ENCODE measurements around the gene CECR2. TPM values are rescaled to one million over a fixed set of nuclear protein-coding genes. Genes with fewer than 3 reads are reported as not detected.
A peak's percentile ranks its signal among the peaks of the same experiment; 100 is the strongest.

The CECR2 gene
- total RNA-seq, 1 donor from 2014 or later, result 40.5 TPM

GRCh38 chr22:17566776-17567175, 197.5 kb downstream of the CECR2 start:
- Mint-ChIP-seq H3K9me3 (ENCODE audit: low read depth) (no peaks in the 10 kb centered on the region), H3K4me1 (ENCODE audit: low read depth) (peaks cover 25% of the 10 kb centered on the region), H3K27ac (no peak overlapping the region), H3K36me3 (ENCODE audit: insufficient read depth) (no peaks in the 10 kb centered on the region), H3K27me3 (no peaks in the 10 kb centered on the region), H3K4me3 (ENCODE audit: low read depth) (no peak overlapping the region)
- no peak for DNase-seq (ENCODE audit: low spot score, unreplicated experiment)
- no peak for TF ChIP-seq CTCF (IDR thresholded peaks at IDR 0.05; ENCODE audit: unreplicated experiment)

- Mint-ChIP-seq H3K4me3 (ENCODE audit: low read depth) (peak overlapping the region; percentile 40), H3K9me3 (ENCODE audit: low read depth) (no peaks in the 10 kb centered on the region), H3K27me3 (no peaks in the 10 kb centered on the region), H3K27ac (peak overlapping the region; percentile 87), H3K4me1 (ENCODE audit: low read depth) (peaks cover 23% of the 10 kb centered on the region), H3K36me3 (ENCODE audit: insufficient read depth) (no peaks in the 10 kb centered on the region)
- DNase-seq (ENCODE audit: low spot score, unreplicated experiment), result no peak
- TF ChIP-seq CTCF (IDR thresholded peaks at IDR 0.05; ENCODE audit: unreplicated experiment), result no peak
These were observed 200.8 kb downstream of the CECR2 start for GRCh38 chr22:17569971-17570511.

- DNase-seq (ENCODE audit: low spot score, unreplicated experiment), result no peak
- Mint-ChIP-seq H3K36me3 (ENCODE audit: insufficient read depth) (no peaks in the 10 kb centered on the region), H3K27ac (no peak overlapping the region), H3K27me3 (no peaks in the 10 kb centered on the region), H3K4me1 (ENCODE audit: low read depth) (peaks cover 25% of the 10 kb centered on the region), H3K4me3 (ENCODE audit: low read depth) (no peak overlapping the region), H3K9me3 (ENCODE audit: low read depth) (no peaks in the 10 kb centered on the region)
- no peak for TF ChIP-seq CTCF (IDR thresholded peaks at IDR 0.05; ENCODE audit: unreplicated experiment)
These were observed 201.8 kb downstream of the CECR2 start for GRCh38 chr22:17570851-17571631.

GRCh38 chr22:17575151-17575550, 205.9 kb downstream of the CECR2 start:
- no peaks in the 10 kb centered on the region for H3K9me3 Mint-ChIP-seq (ENCODE audit: low read depth)
- no peaks in the 10 kb centered on the region for H3K27me3 Mint-ChIP-seq
- H3K36me3 Mint-ChIP-seq (ENCODE audit: insufficient read depth), result no peaks in the 10 kb centered on the region
- no peak for DNase-seq (ENCODE audit: low spot score, unreplicated experiment)
- no peak for TF ChIP-seq CTCF (IDR thresholded peaks at IDR 0.05; ENCODE audit: unreplicated experiment)
- H3K4me1 Mint-ChIP-seq (ENCODE audit: low read depth), result peaks cover 13% of the 10 kb centered on the region
- no peak overlapping the region for H3K27ac Mint-ChIP-seq
- no peak overlapping the region for H3K4me3 Mint-ChIP-seq (ENCODE audit: low read depth)

GRCh38 chr22:17575681-17576080, 206.4 kb downstream of the CECR2 start:
- no peaks in the 10 kb centered on the region for H3K36me3 Mint-ChIP-seq (ENCODE audit: insufficient read depth)
- no peaks in the 10 kb centered on the region for H3K27me3 Mint-ChIP-seq
- no peak for TF ChIP-seq CTCF (IDR thresholded peaks at IDR 0.05; ENCODE audit: unreplicated experiment)
- no peaks in the 10 kb centered on the region for H3K9me3 Mint-ChIP-seq (ENCODE audit: low read depth)
- H3K4me1 Mint-ChIP-seq (ENCODE audit: low read depth), result peaks cover 12% of the 10 kb centered on the region
- H3K4me3 Mint-ChIP-seq (ENCODE audit: low read depth), result no peak overlapping the region
- no peak for DNase-seq (ENCODE audit: low spot score, unreplicated experiment)
- no peak overlapping the region for H3K27ac Mint-ChIP-seq

All from progenitor cell of endocrine pancreas (in vitro differentiated cells).